Spleen (tissue), 11 donors: Measurements from ENCODE around the gene IGF2. TPM values are rescaled to one million over a fixed set of nuclear protein-coding genes. Genes with fewer than 3 reads are reported as not detected.

ENCODE experiments used
- DNase-seq: peaks from one replicate; pipeline ENCODE4 v3.0.0-alpha.2; 2020
- H3K27ac ChIP-seq, 8 donors: fragments of 200-600 bp; sonication (generic) in 7 of 8; 1 replicate in 4 of 8; 2 replicates in 4 of 8; pipeline versions ENCODE4 v1.5.0 to v1.8.0; 2016 to 2021; ENCODE audit warnings: inconsistent platforms in 4 of 8, mild to moderate bottlenecking in 4 of 8, moderate library complexity in 1 of 8
- H3K27me3 ChIP-seq, 7 donors: fragments of 200-600 bp; sonication (generic) in 6 of 7; replicated peaks in 1 of 7; 1 replicate in 4 of 7; 2 replicates in 3 of 7; pipeline versions ENCODE4 v1.5.0 to v1.8.0; 2016 to 2021; ENCODE audit warnings: inconsistent platforms in 3 of 7, mild to moderate bottlenecking in 1 of 7
- H3K36me3 ChIP-seq, 6 donors: fragments of 200-600 bp; sonication (generic) in 5 of 6; 1 replicate in 4 of 6; 2 replicates in 2 of 6; pipeline versions ENCODE4 v1.5.0 to v1.8.0; 2016 to 2021; ENCODE audit warnings: inconsistent platforms in 2 of 6
- H3K4me1 ChIP-seq, 6 donors: fragments of 200-600 bp; sonication (generic) in 5 of 6; 1 replicate in 3 of 6; 2 replicates in 3 of 6; pipeline versions ENCODE4 v1.5.0 to v1.8.0; 2016 to 2021; ENCODE audit warnings: inconsistent platforms in 3 of 6
- H3K4me3 ChIP-seq, 8 donors: fragments of 200-600 bp; sonication (generic) in 7 of 8; 1 replicate in 4 of 8; 2 replicates in 4 of 8; pipeline versions ENCODE4 v1.5.0 to v1.8.0; 2016 to 2021; ENCODE audit warnings: inconsistent platforms in 4 of 8, mild to moderate bottlenecking in 4 of 8, moderate library complexity in 2 of 8
- H3K9me3 ChIP-seq, 8 donors: fragments of 200-600 bp; sonication (generic) in 7 of 8; 1 replicate in 4 of 8; 2 replicates in 4 of 8; pipeline versions ENCODE4 v1.5.0 to v1.8.0; 2016 to 2021; ENCODE audit warnings: inconsistent platforms in 4 of 8
- CTCF ChIP-seq, 11 experiments: fragments of 200-600 bp in 7 of 11; fragments of 450-650 bp in 4 of 11; sonication (generic) in 4 of 11; IDR thresholded peaks in 8 of 11; conservative IDR thresholded peaks in 3 of 11; 1 replicate in 7 of 11; 2 replicates in 4 of 11; pipeline versions ENCODE4 v1.4.0 to v1.8.0; 2016 to 2021; ENCODE audit warnings: antibody characterized with exemption in 11 of 11, inconsistent platforms in 4 of 11, mild to moderate bottlenecking in 1 of 11
- POLR2A ChIP-seq, 3 donors: fragments of 450-650 bp; IDR thresholded peaks; one replicate each; pipeline ENCODE4 v1.5.1; 2017; ENCODE audit warnings: antibody characterized with exemption in 3 of 3, mild to moderate bottlenecking in 1 of 3
- POLR2AphosphoS5 ChIP-seq, 3 donors: sonication (generic); formaldehyde crosslinking; IDR thresholded peaks; one replicate each; pipeline ENCODE4 v1.5.1; 2017; ENCODE audit warnings: antibody characterized with exemption in 3 of 3
- WGBS, 5 donors: extraction: QIAGEN DNeasy Blood & Tissue Kit in 3 of 5; methylation state at CpG; one replicate each; pipeline versions ENCODE4 v1.1.5 to v1.1.7; 2013 to 2018; 5-methylcytosine and 5-hydroxymethylcytosine counted together
- intact Hi-C: fragments of 100-400 bp; cut with DNase I; formaldehyde crosslinking; loops from one replicate; pipeline ENCODE4 v1.15.0; 2023; ENCODE audit warnings: low total_unique reads
- microRNA-seq, 3 donors: library from miRNA; unstranded; fragments of <30 nt; microRNA quantifications; one replicate each; pipeline versions ENCODE4 to v1.1.0, GENCODE V29; 2019 to 2020
- polyA plus RNA-seq, 3 donors: library from polyadenylated mRNA; stranded (reverse); fragments of 200-250 nt; gene quantifications; one replicate each; pipeline ENCODE4 v1.2.1, GENCODE V29; 2013
- small RNA-seq, 4 donors: library from RNA; depleted of rRNA; stranded (forward); fragments of <200 nt; gene quantifications; one replicate each; pipeline ENCODE3, GENCODE V24; 2016
- total RNA-seq, 7 donors: library from RNA; depleted of rRNA in 3 of 7; stranded (reverse); fragments of >200 nt in 3 of 7; fragmentation: NEBNext Ultra II Directional in 4 of 7; extraction: Animal tissue kit (Norgen Biotek cat#: 25700) in 4 of 7; gene quantifications; one replicate each; pipeline versions ENCODE4 v1.1.0 to v1.2.1, GENCODE V29; 2016 to 2021
- donor health status: healthy with polysubstance abuse.
- donor health status: DM: no; HTN: no; CAD: no; lungs with moderate emphysema.
- donor health status: DM: no; HTN: no; CAD: no.
- donor health status: Bipolar disorder and iron deficiency.
- donor health status: healthy.
- donor health status: DM: no; HTN: no; CAD: no.
- donor health status: DM: yes; HTN: yes; CAD: no.

Gene IGF2
- total and polyA plus RNA-seq, 10 donors, result 0.74 to 66.6 (median 13.7) TPM

- WGBS, 5 donors, result 92 to 98% (median 96%) methylated on average over 13 of the region's 13 CpGs
- H3K9me3 ChIP-seq, result peaks cover 0 to 19% (median 11%) of the 10 kb centered on the region in 8 donors
- H3K4me3 ChIP-seq, result no peak overlapping the region
- H3K36me3 ChIP-seq, result no peaks in the 10 kb centered on the region
- H3K4me1 ChIP-seq, result no peaks in the 10 kb centered on the region
- peaks cover 0 to 45% (median 0%) of the 10 kb centered on the region in 7 donors for H3K27me3 ChIP-seq
- DNase-seq, result peak; percentile 41
- intact Hi-C loops, result no loop called here
- no peak for TF ChIP-seq POLR2AphosphoS5 (IDR thresholded peaks at IDR 0.05)
- no peak for TF ChIP-seq CTCF (IDR thresholded peaks at IDR 0.05 in 8 of 11, conservative IDR thresholded peaks at IDR 0.05 in 3 of 11)
- TF ChIP-seq POLR2A (IDR thresholded peaks at IDR 0.05), result no peak
- H3K27ac ChIP-seq, result no peak overlapping the region
Measured at GRCh38 chr11:2084721-2085120, 54.5 kb downstream of the IGF2 start.

Small RNA genes lying within 50 kb of the gene (microRNA-seq; reads per million reads assigned to microRNA genes)
- gene MIR4686, result 0 reads per million in 3 donors
- gene MIR483, result 49.8 to 66.9 (median 57.9) reads per million in 3 donors

Small RNA genes lying within 50 kb of the gene (small RNA-seq; reads per million reads assigned to genes)
- gene MIR4686, result 0 reads per million in 4 donors
- gene MIR483, result 0 to 0.17 (median 0.07) reads per million in 4 donors

Other genes with a start within 250 kb of the IGF2 start
- not detected for gene PRR33, start 247.5 kb downstream of the IGF2 start, total RNA-seq
- under 1 TPM; 0.03 to 0.64 (median 0.20) TPM for gene PRR33, start 247.5 kb downstream of the IGF2 start, polyA plus RNA-seq
- 1 to 10 TPM in 5 of 7 donors, under 1 TPM in 1, not detected in 1; 0.97 to 4.9 (median 1.9) TPM for gene TNNT3, start 219.7 kb downstream of the IGF2 start, total RNA-seq
- 1 to 10 TPM in 2 of 3 donors, under 1 TPM in 1; 0.64 to 4.4 (median 3.5) TPM for gene TNNT3, start 219.7 kb downstream of the IGF2 start, polyA plus RNA-seq
- gene MRPL23, start 192.1 kb downstream of the IGF2 start, total RNA-seq, result 10 to 100 TPM; 32.5 to 75.2 (median 44.5) TPM
- 100 to 1,000 TPM in 2 of 3 donors, 10 to 100 TPM in 1; 58.7 to 160 (median 122) TPM for gene MRPL23, start 192.1 kb downstream of the IGF2 start, polyA plus RNA-seq
- gene H19, start 141.5 kb downstream of the IGF2 start, total RNA-seq, result 100 to 1,000 TPM in 3 of 7 donors, 10 to 100 TPM in 4; 21.0 to 620 (median 79.7) TPM
- gene H19, start 141.5 kb downstream of the IGF2 start, polyA plus RNA-seq, result 100 to 1,000 TPM in 2 of 3 donors, 10 to 100 TPM in 1; 10.1 to 104 (median 101) TPM
- 1 to 10 TPM in 2 of 7 donors, not detected in 5; 1.3 to 1.5 TPM for gene INS, start 21.8 kb upstream of the IGF2 start, total RNA-seq
- 1 to 10 TPM; 1.3 to 2.4 (median 1.9) TPM for gene INS, start 21.8 kb upstream of the IGF2 start, polyA plus RNA-seq
- gene TH, start 32.4 kb upstream of the IGF2 start, total RNA-seq, result 1 to 10 TPM in 1 of 7 donors, not detected in 6; 1.0 TPM
- under 1 TPM; 0.13 to 0.38 (median 0.15) TPM for gene TH, start 32.4 kb upstream of the IGF2 start, polyA plus RNA-seq
- gene ASCL2, start 131.2 kb upstream of the IGF2 start, total RNA-seq, result 1 to 10 TPM; 1.9 to 3.0 (median 2.3) TPM
- gene ASCL2, start 131.2 kb upstream of the IGF2 start, polyA plus RNA-seq, result 1 to 10 TPM in 1 of 3 donors, under 1 TPM in 2; 0.68 to 1.3 (median 0.93) TPM
- gene C11orf21, start 162.5 kb upstream of the IGF2 start, total RNA-seq, result 10 to 100 TPM; 10.6 to 24.9 (median 18.1) TPM
- gene C11orf21, start 162.5 kb upstream of the IGF2 start, polyA plus RNA-seq, result 10 to 100 TPM in 1 of 3 donors, 1 to 10 TPM in 2; 8.6 to 12.1 (median 8.9) TPM
- 10 to 100 TPM; 10.6 to 21.0 (median 17.6) TPM for gene TSPAN32, start 162.6 kb upstream of the IGF2 start, total RNA-seq
- 10 to 100 TPM; 11.2 to 21.8 (median 14.1) TPM for gene TSPAN32, start 162.6 kb upstream of the IGF2 start, polyA plus RNA-seq
- gene CD81, start 237.9 kb upstream of the IGF2 start, total RNA-seq, result 100 to 1,000 TPM; 370 to 594 (median 472) TPM
- 100 to 1,000 TPM; 191 to 368 (median 339) TPM for gene CD81, start 237.9 kb upstream of the IGF2 start, polyA plus RNA-seq